Keratinocyte (primary cell): ENCODE measurements around the gene NRDE2. TPM values are rescaled to one million over a fixed set of nuclear protein-coding genes. Genes with fewer than 3 reads are reported as not detected.

Source experiments
- DNase-seq: peaks from one replicate; pipeline ENCODE4 v3.0.0-alpha.2; 2011; ENCODE audit warnings: low read depth, missing footprints, low spot score
- FAIRE-seq: peaks from 2 replicates; lab custom pipeline; 2011; peaks lifted over from hg19 to GRCh38; lab: Jason Lieb, UNC
- H2AFZ ChIP-seq: 2 replicates; pipeline ENCODE4 v1.6.0; 2012; ENCODE audit warnings: low read length, control low read depth, inconsistent platforms; ENCODE audit not compliant: control insufficient read depth
- H3K27ac ChIP-seq: 2 replicates; pipeline ENCODE4 v1.5.1; 2011; ENCODE audit warnings: low read length; ENCODE audit not compliant: control insufficient read depth, insufficient read depth
- H3K27me3 ChIP-seq: 3 replicates; pipeline ENCODE4 v1.6.0; 2011; ENCODE audit warnings: low read length; ENCODE audit not compliant: control insufficient read depth, insufficient read depth; ENCODE audit errors: extremely low read depth
- H3K36me3 ChIP-seq, 2 experiments: 2 replicates in 1 of 2; 3 replicates in 1 of 2; pipeline ENCODE4 v1.5.1; 2011; ENCODE audit warnings: low read length in 2 of 2, mild to moderate bottlenecking in 1 of 2; ENCODE audit not compliant: control insufficient read depth in 2 of 2, insufficient read depth in 2 of 2; ENCODE audit errors: extremely low read depth in 1 of 2
- H3K4me1 ChIP-seq: 3 replicates; pipeline ENCODE4 v1.5.1; 2011; ENCODE audit warnings: low read length; ENCODE audit not compliant: control insufficient read depth, insufficient read depth; ENCODE audit errors: extremely low read depth
- H3K4me2 ChIP-seq: 3 replicates; pipeline ENCODE4 v1.6.0; 2011; ENCODE audit warnings: low read depth, low read length; ENCODE audit not compliant: control insufficient read depth, insufficient read depth; ENCODE audit errors: extremely low read depth
- H3K4me3 ChIP-seq, 3 experiments: fragments of 200-600 bp in 1 of 3; sonication (generic) in 1 of 3; 2 replicates in 2 of 3; 3 replicates in 1 of 3; pipeline ENCODE4 v1.5.1; 2011 to 2016; ENCODE audit warnings: low read length in 3 of 3, mild to moderate bottlenecking in 3 of 3, control low read depth in 2 of 3, inconsistent platforms in 1 of 3, low read depth in 1 of 3, mixed read lengths in 1 of 3, mixed run types in 1 of 3, moderate library complexity in 1 of 3; ENCODE audit not compliant: control insufficient read depth in 2 of 3, insufficient read depth in 2 of 3; ENCODE audit errors: extremely low read depth in 1 of 3
- H3K79me2 ChIP-seq: 2 replicates; pipeline ENCODE4 v1.6.0; 2012; ENCODE audit warnings: low read length; ENCODE audit not compliant: control insufficient read depth, insufficient read depth
- H3K9ac ChIP-seq: 3 replicates; pipeline ENCODE4 v1.6.0; 2011; ENCODE audit warnings: low read length; ENCODE audit not compliant: control insufficient read depth, insufficient read depth; ENCODE audit errors: extremely low read depth
- H3K9me1 ChIP-seq: 3 replicates; pipeline ENCODE4 v1.6.0; 2011; ENCODE audit warnings: low read length; ENCODE audit not compliant: control insufficient read depth, insufficient read depth; ENCODE audit errors: extremely low read depth
- H3K9me3 ChIP-seq: 2 replicates; pipeline ENCODE4 v1.5.1; 2012; ENCODE audit warnings: low read depth, low read length; ENCODE audit not compliant: control insufficient read depth
- H4K20me1 ChIP-seq: 3 replicates; pipeline ENCODE4 v1.6.0; 2011; ENCODE audit warnings: low read length; ENCODE audit not compliant: control insufficient read depth, insufficient read depth; ENCODE audit errors: extremely low read depth
- CTCF ChIP-seq, 3 experiments: IDR thresholded peaks in 1 of 3; conservative IDR thresholded peaks in 1 of 3; optimal IDR thresholded peaks in 1 of 3; 2 replicates in 2 of 3; 3 replicates in 1 of 3; pipeline versions ENCODE3 to v1.5.1; 2011; ENCODE audit warnings: low read length in 3 of 3, mild to moderate bottlenecking in 3 of 3, moderate library complexity in 2 of 3, control low read depth in 1 of 3, inconsistent platforms in 1 of 3; ENCODE audit not compliant: insufficient read depth in 2 of 3; ENCODE audit errors: extremely low read depth in 1 of 3
- EZH2 ChIP-seq: IDR thresholded peaks from one replicate; pipeline ENCODE4 v1.6.1; 2012; ENCODE audit warnings: inconsistent platforms, mild to moderate bottlenecking, low read length, moderate library complexity
- dilution Hi-C: fragments of 300-500 bp; cut with MboI; formaldehyde crosslinking; loops from one replicate; pipeline ENCODE4 v1.7.0; 2020; ENCODE audit warnings: low sequenced_read_pairs; ENCODE audit not compliant: extremely low pct_ligation_motif_present
- polyA plus RNA-seq, 5 experiments: library from polyadenylated mRNA; depleted of rRNA in 3 of 5; stranded (reverse) in 3 of 5; stranded (forward) in 1 of 5; unstranded in 1 of 5; fragments of >200 nt; gene quantifications; 1 replicate in 1 of 5; 2 replicates in 3 of 5; 3 replicates in 1 of 5; pipeline versions ENCODE4 v1.2.1 to v1.2.3, GENCODE V29; 2011 to 2012; ENCODE audit warnings: missing spikeins in 2 of 5, low read depth in 1 of 5, low replicate concordance in 1 of 5

NRDE2 gene
- polyA plus RNA-seq, 1 donor (not counting 4 experiments of a cell fraction or from before 2014, with no cell fraction given) = 9.2 TPM

- no peaks in the 10 kb centered on the region for H3K27me3 ChIP-seq
- H3K9me3 ChIP-seq = no peaks in the 10 kb centered on the region
- TF ChIP-seq EZH2 (no peak), CTCF (optimal IDR thresholded peaks at IDR 0.05 in 1 of 3, IDR thresholded peaks at IDR 0.05 in 1 of 3, conservative IDR thresholded peaks at IDR 0.05 in 1 of 3; ENCODE audit: extremely low read depth in 1 of 3, insufficient read depth in 2 of 3, low read length in 3 of 3) (no peak)
- H3K4me3 ChIP-seq = no peak overlapping the region
- dilution Hi-C loops = no loop called here
- no peak overlapping the region for H2AFZ ChIP-seq
- H3K79me2 ChIP-seq = no peaks in the 10 kb centered on the region
- DNase-seq (no peak), FAIRE-seq (no peak)
- no peaks in the 10 kb centered on the region for H3K36me3 ChIP-seq
- no peak overlapping the region for H3K4me2 ChIP-seq
- H3K4me1 ChIP-seq = peaks cover 4% of the 10 kb centered on the region
- H3K9me1 ChIP-seq = no peaks in the 10 kb centered on the region
- no peak overlapping the region for H3K27ac ChIP-seq
- H3K9ac ChIP-seq = no peak overlapping the region
- H4K20me1 ChIP-seq = no peaks in the 10 kb centered on the region
These were observed 25.2 kb upstream of the NRDE2 start for GRCh38 chr14:90356925-90357324.

- H3K9ac ChIP-seq = no peak overlapping the region
- peaks cover 4% of the 10 kb centered on the region for H3K4me1 ChIP-seq
- no peaks in the 10 kb centered on the region for H3K36me3 ChIP-seq
- H3K9me3 ChIP-seq = no peaks in the 10 kb centered on the region
- no peaks in the 10 kb centered on the region for H3K79me2 ChIP-seq
- no peak overlapping the region for H3K4me2 ChIP-seq
- H3K27ac ChIP-seq = no peak overlapping the region
- no peaks in the 10 kb centered on the region for H4K20me1 ChIP-seq
- no peak for TF ChIP-seq CTCF (optimal IDR thresholded peaks at IDR 0.05 in 1 of 3, IDR thresholded peaks at IDR 0.05 in 1 of 3, conservative IDR thresholded peaks at IDR 0.05 in 1 of 3; ENCODE audit: extremely low read depth in 1 of 3, insufficient read depth in 2 of 3, low read length in 3 of 3)
- no peak for TF ChIP-seq EZH2
- dilution Hi-C loops = no loop called here
- H3K4me3 ChIP-seq = no peak overlapping the region
- H2AFZ ChIP-seq = no peak overlapping the region
- DNase-seq = no peak
- H3K9me1 ChIP-seq = no peaks in the 10 kb centered on the region
- H3K27me3 ChIP-seq = no peaks in the 10 kb centered on the region
- peak; percentile 17 for FAIRE-seq
These were observed 24.1 kb upstream of the NRDE2 start for GRCh38 chr14:90355540-90356518.
